Fibroblast of villous mesenchyme (primary cell): ENCODE results near the gene TXNRD2. TPM values are rescaled to one million over a fixed set of nuclear protein-coding genes. Genes with fewer than 3 reads are reported as not detected.

Experiments
- DNase-seq: peaks from one replicate; pipeline ENCODE4 v3.0.0-alpha.2; 2010; ENCODE audit warnings: low read depth
- H3K4me3 ChIP-seq: 2 replicates; pipeline ENCODE4 v1.5.1; 2011; ENCODE audit warnings: low read depth, mild to moderate bottlenecking, low read length
- total RNA-seq: library from RNA; depleted of rRNA; stranded (reverse); fragments of >200 nt; gene quantifications from 2 replicates; pipeline ENCODE4 v1.2.3, GENCODE V29; 2012
- TF ChIP-seq, protein P1 (sequence below): IDR thresholded peaks from 2 replicates; pipeline ENCODE4 v1.5.1; 2012; ENCODE audit warnings: low read depth, mild to moderate bottlenecking, low read length; ENCODE audit not compliant: insufficient read depth

TXNRD2 gene
- total RNA-seq, 1 donor = 39.3 TPM

DNA sequence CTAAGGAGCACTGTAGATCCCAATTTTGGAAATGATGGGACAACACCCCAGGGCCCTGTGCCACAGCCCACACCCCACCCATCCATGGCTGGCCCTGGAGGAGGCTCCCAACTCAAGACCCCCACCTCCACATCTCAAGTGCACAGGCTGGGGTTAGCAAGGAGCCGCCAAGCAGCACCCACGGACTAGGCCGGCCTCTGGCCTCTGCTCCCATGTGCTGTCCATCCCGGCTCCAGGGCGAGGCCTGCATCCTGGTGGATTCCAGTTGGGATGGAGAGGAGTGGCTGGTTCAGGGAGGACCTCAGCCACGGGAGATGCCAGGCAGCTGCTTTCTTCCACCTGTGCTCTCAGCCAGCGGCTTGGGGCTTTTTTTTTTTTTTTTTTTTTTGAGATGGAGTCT, 43.5 kb downstream of the TXNRD2 start:
- TF ChIP-seq, protein P1, sequence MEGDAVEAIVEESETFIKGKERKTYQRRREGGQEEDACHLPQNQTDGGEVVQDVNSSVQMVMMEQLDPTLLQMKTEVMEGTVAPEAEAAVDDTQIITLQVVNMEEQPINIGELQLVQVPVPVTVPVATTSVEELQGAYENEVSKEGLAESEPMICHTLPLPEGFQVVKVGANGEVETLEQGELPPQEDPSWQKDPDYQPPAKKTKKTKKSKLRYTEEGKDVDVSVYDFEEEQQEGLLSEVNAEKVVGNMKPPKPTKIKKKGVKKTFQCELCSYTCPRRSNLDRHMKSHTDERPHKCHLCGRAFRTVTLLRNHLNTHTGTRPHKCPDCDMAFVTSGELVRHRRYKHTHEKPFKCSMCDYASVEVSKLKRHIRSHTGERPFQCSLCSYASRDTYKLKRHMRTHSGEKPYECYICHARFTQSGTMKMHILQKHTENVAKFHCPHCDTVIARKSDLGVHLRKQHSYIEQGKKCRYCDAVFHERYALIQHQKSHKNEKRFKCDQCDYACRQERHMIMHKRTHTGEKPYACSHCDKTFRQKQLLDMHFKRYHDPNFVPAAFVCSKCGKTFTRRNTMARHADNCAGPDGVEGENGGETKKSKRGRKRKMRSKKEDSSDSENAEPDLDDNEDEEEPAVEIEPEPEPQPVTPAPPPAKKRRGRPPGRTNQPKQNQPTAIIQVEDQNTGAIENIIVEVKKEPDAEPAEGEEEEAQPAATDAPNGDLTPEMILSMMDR = no peak
- no peak for DNase-seq
- H3K4me3 ChIP-seq = no peak overlapping the region

DNA sequence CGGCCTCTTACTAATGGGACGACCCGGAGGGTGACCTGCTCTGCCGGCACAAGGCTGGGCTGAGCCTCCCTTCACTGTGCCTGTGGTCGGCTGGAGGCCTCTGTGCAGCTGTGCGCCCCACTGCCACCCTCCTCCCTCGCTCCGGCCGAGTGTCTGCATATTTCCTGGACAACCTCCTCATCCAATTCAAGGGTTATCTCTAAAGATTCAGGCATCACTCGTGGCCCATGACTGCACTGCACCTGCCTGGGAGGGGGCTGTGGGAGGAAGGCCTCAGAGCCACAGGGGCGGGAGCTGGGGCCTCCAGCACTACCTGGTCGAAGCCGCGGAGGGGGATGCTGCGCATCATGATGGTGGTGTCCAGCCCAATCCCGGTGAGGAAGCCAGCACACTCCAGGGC, 43.9 kb downstream of the TXNRD2 start:
- no peak for DNase-seq
- no peak overlapping the region for H3K4me3 ChIP-seq
- TF ChIP-seq, protein P1 = no peak

DNA sequence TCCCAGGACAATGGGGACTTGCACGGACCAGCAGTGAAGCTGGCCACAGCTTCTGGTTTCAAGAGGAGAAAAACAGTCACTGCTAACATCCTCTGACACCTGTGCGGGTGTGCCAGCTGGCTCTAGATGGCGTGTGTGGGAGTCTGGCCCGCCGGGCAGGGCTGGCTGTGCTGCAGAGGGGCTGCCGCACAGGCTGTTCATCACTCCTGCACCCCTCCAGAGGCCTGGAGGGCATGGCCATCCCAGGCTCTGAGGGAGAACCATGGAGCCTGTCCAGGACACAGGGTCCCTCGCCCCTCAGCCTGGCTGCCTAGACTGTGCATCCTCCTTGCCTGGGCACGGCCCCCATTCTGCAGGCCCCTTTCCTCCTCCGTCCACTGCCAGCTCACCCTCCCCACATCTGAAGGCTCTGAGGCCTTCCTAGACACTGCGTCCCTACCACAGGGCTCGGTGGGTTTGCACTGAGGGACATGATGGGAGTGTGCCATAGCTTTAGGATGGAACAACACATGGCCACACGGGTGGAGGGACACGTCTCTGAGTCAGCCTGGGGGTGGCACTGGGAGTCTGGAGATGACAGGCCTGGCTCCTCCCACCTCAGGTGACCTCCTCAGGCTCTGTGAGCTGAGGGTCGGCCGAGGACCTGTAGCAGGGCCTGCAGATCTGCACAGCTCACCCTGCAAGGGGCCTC, 44.8 kb downstream of the TXNRD2 start:
- no peak for DNase-seq
- TF ChIP-seq, protein P1 = no peak
- no peak overlapping the region for H3K4me3 ChIP-seq

DNA sequence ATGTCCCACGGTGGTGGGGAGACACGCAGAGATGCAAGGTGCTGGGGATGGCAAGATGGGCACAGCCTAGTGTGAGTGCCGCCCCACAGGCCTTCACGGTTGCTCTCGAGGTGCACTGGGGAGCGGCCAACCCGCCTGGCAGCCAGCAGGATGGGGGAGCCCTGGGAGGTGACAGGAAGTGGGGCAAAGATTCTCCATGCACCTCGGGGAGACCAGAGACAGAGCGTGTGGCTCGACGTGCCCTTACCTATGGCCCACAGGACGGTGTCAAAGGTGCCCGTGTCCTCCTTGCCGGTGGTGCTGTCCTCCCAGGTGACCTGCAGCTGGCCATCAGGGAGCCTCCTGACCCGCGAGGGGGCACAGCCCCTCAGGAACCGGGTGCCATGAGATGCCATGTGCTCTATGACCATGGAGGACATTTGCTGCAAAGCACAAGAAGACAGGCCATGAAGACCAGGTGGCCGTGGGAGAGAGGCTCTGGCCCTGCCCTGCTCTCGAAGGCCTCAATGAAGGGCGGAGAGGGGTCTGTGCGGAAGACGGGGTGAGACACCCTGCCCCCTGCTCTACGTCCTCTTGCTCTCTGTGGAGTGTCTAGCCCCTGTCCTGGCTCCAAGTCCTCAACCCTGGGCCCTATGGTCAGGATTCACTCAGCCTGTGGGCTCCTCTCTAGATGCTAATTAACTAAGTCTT, 46.3 kb downstream of the TXNRD2 start:
- TF ChIP-seq, protein P1 = no peak
- no peak for DNase-seq
- H3K4me3 ChIP-seq = no peak overlapping the region

DNA sequence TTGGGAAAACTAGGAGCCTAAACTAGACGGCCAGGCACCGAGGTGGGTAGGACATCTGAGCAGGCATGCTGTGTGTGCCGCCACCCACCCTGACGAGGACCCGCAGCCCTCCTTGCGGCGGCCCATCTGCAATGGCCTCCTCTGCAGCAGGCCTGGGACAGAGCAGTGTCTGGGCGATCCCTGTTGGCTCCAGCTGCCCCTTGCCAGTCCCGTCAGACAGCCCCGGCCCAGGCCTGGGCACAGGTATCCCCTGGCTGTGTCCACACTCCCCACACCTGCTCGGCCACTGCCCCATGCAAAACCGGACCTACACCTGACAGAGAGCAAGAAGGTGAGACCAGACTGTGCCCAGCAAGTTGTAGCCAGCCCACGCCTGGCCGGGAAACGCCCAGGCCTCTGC, 48.3 kb downstream of the TXNRD2 start:
- TF ChIP-seq, protein P1 = no peak
- H3K4me3 ChIP-seq = no peak overlapping the region
- DNase-seq = no peak

DNA sequence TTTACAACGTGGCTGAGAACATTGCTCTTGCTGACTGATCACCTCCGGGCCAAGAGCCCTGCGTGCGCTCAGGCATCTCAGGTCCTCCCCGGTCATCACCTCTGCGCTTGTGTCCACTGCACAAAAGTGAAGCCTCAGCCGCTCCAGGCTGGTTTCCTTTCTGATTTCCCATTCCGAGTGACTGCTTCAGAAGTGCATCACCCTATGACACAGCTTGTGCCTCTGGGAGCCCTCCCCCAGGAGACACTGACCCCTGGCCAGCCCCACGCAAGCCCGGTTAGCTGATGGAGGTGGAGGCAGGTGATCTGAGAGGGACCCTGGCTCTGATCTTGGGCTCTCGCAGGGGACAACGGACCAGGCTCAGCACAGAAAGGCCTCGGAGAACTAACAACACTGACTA, 48.7 kb downstream of the TXNRD2 start:
- no peak overlapping the region for H3K4me3 ChIP-seq
- peak; percentile 68 for DNase-seq
- TF ChIP-seq, protein P1 = no peak
